ENCODE results near the gene NR4A2.

NR4A2 gene

GRCh38 chr2:156332534-156333273 is at the start of gene NR4A2:
NR4A2 (minus strand) TSS chr2:156332721; CDS start chr2:156330186, 2,535 bp downstream.
- H3K36me3 ChIP-seq (ENCODE audit: control insufficient read depth, insufficient read depth, low read length) = no peaks in the 10 kb centered on the region
- peaks cover 4% of the 10 kb centered on the region for H3K4me1 ChIP-seq (ENCODE audit: control insufficient read depth, insufficient read depth, low read length)
- peak within 1 kb of the TSS; percentile 74 for H3K9ac ChIP-seq (ENCODE audit: low read length)
- H3K4me3 ChIP-seq (ENCODE audit: low read length) = peak within 1 kb of the TSS; percentile 97
- peak within 1 kb of the TSS; percentile 95 for H3K27ac ChIP-seq (ENCODE audit: low read depth, low read length)
- no peaks in the 10 kb centered on the region for H3K27me3 ChIP-seq (ENCODE audit: control insufficient read depth, insufficient read depth, low read length)

GRCh38 chr2:156380117-156380645 is 47.7 kb upstream of the NR4A2 start:
- Histone ChIP-seq H3K4me3 (ENCODE audit: low read length) (no peak overlapping the region), H3K27me3 (ENCODE audit: control insufficient read depth, insufficient read depth, low read length) (no peaks in the 10 kb centered on the region), H3K27ac (ENCODE audit: low read depth, low read length) (no peak overlapping the region), H3K9ac (ENCODE audit: low read length) (no peak overlapping the region), H3K36me3 (ENCODE audit: control insufficient read depth, insufficient read depth, low read length) (no peaks in the 10 kb centered on the region), H3K4me1 (ENCODE audit: control insufficient read depth, insufficient read depth, low read length) (no peaks in the 10 kb centered on the region)

- H3K4me3 ChIP-seq (ENCODE audit: low read length) = no peak overlapping the region
- no peaks in the 10 kb centered on the region for H3K27me3 ChIP-seq (ENCODE audit: control insufficient read depth, insufficient read depth, low read length)
- no peaks in the 10 kb centered on the region for H3K4me1 ChIP-seq (ENCODE audit: control insufficient read depth, insufficient read depth, low read length)
- no peak overlapping the region for H3K27ac ChIP-seq (ENCODE audit: low read depth, low read length)
- H3K9ac ChIP-seq (ENCODE audit: low read length) = no peak overlapping the region
- no peaks in the 10 kb centered on the region for H3K36me3 ChIP-seq (ENCODE audit: control insufficient read depth, insufficient read depth, low read length)
These were observed 47.2 kb upstream of the NR4A2 start for GRCh38 chr2:156379714-156380113.

GRCh38 chr2:156379071-156379470 is 46.5 kb upstream of the NR4A2 start:
- H3K4me3 ChIP-seq (ENCODE audit: low read length) = no peak overlapping the region
- H3K27me3 ChIP-seq (ENCODE audit: control insufficient read depth, insufficient read depth, low read length) = no peaks in the 10 kb centered on the region
- H3K4me1 ChIP-seq (ENCODE audit: control insufficient read depth, insufficient read depth, low read length) = no peaks in the 10 kb centered on the region
- H3K36me3 ChIP-seq (ENCODE audit: control insufficient read depth, insufficient read depth, low read length) = no peaks in the 10 kb centered on the region
- H3K9ac ChIP-seq (ENCODE audit: low read length) = no peak overlapping the region
- H3K27ac ChIP-seq (ENCODE audit: low read depth, low read length) = no peak overlapping the region

GRCh38 chr2:156366753-156367152 is 34.2 kb upstream of the NR4A2 start:
- no peak overlapping the region for H3K9ac ChIP-seq (ENCODE audit: low read length)
- H3K36me3 ChIP-seq (ENCODE audit: control insufficient read depth, insufficient read depth, low read length) = no peaks in the 10 kb centered on the region
- H3K27me3 ChIP-seq (ENCODE audit: control insufficient read depth, insufficient read depth, low read length) = no peaks in the 10 kb centered on the region
- no peak overlapping the region for H3K4me3 ChIP-seq (ENCODE audit: low read length)
- no peak overlapping the region for H3K27ac ChIP-seq (ENCODE audit: low read depth, low read length)
- H3K4me1 ChIP-seq (ENCODE audit: control insufficient read depth, insufficient read depth, low read length) = no peaks in the 10 kb centered on the region

- Histone ChIP-seq H3K9ac (ENCODE audit: low read length) (no peak overlapping the region), H3K4me3 (ENCODE audit: low read length) (no peak overlapping the region), H3K36me3 (ENCODE audit: control insufficient read depth, insufficient read depth, low read length) (no peaks in the 10 kb centered on the region), H3K27ac (ENCODE audit: low read depth, low read length) (no peak overlapping the region), H3K4me1 (ENCODE audit: control insufficient read depth, insufficient read depth, low read length) (no peaks in the 10 kb centered on the region), H3K27me3 (ENCODE audit: control insufficient read depth, insufficient read depth, low read length) (no peaks in the 10 kb centered on the region)
These were observed 30.6 kb upstream of the NR4A2 start for GRCh38 chr2:156363141-156363540.

GRCh38 chr2:156356014-156356754 is 23.7 kb upstream of the NR4A2 start:
- no peaks in the 10 kb centered on the region for H3K36me3 ChIP-seq (ENCODE audit: control insufficient read depth, insufficient read depth, low read length)
- H3K4me3 ChIP-seq (ENCODE audit: low read length) = no peak overlapping the region
- no peak overlapping the region for H3K9ac ChIP-seq (ENCODE audit: low read length)
- no peak overlapping the region for H3K27ac ChIP-seq (ENCODE audit: low read depth, low read length)
- H3K4me1 ChIP-seq (ENCODE audit: control insufficient read depth, insufficient read depth, low read length) = no peaks in the 10 kb centered on the region
- no peaks in the 10 kb centered on the region for H3K27me3 ChIP-seq (ENCODE audit: control insufficient read depth, insufficient read depth, low read length)

- Histone ChIP-seq H3K4me1 (ENCODE audit: control insufficient read depth, insufficient read depth, low read length) (no peaks in the 10 kb centered on the region), H3K4me3 (ENCODE audit: low read length) (no peak overlapping the region), H3K9ac (ENCODE audit: low read length) (no peak overlapping the region), H3K36me3 (ENCODE audit: control insufficient read depth, insufficient read depth, low read length) (no peaks in the 10 kb centered on the region), H3K27me3 (ENCODE audit: control insufficient read depth, insufficient read depth, low read length) (no peaks in the 10 kb centered on the region), H3K27ac (ENCODE audit: low read depth, low read length) (no peak overlapping the region)
These were observed 20.4 kb upstream of the NR4A2 start for GRCh38 chr2:156352911-156353310.

- Histone ChIP-seq H3K27me3 (ENCODE audit: control insufficient read depth, insufficient read depth, low read length) (no peaks in the 10 kb centered on the region), H3K4me1 (ENCODE audit: control insufficient read depth, insufficient read depth, low read length) (no peaks in the 10 kb centered on the region), H3K36me3 (ENCODE audit: control insufficient read depth, insufficient read depth, low read length) (no peaks in the 10 kb centered on the region), H3K4me3 (ENCODE audit: low read length) (no peak overlapping the region), H3K9ac (ENCODE audit: low read length) (no peak overlapping the region), H3K27ac (ENCODE audit: low read depth, low read length) (no peak overlapping the region)
These were observed 18.0 kb upstream of the NR4A2 start for GRCh38 chr2:156350374-156351142.

- Histone ChIP-seq H3K36me3 (ENCODE audit: control insufficient read depth, insufficient read depth, low read length) (no peaks in the 10 kb centered on the region), H3K9ac (ENCODE audit: low read length) (no peak overlapping the region), H3K27me3 (ENCODE audit: control insufficient read depth, insufficient read depth, low read length) (no peaks in the 10 kb centered on the region), H3K4me1 (ENCODE audit: control insufficient read depth, insufficient read depth, low read length) (no peaks in the 10 kb centered on the region), H3K27ac (ENCODE audit: low read depth, low read length) (no peak overlapping the region), H3K4me3 (ENCODE audit: low read length) (no peak overlapping the region)
These were observed 17.1 kb upstream of the NR4A2 start for GRCh38 chr2:156349605-156350004.

GRCh38 chr2:156349161-156349560 is 16.6 kb upstream of the NR4A2 start:
- no peak overlapping the region for H3K4me3 ChIP-seq (ENCODE audit: low read length)
- no peak overlapping the region for H3K9ac ChIP-seq (ENCODE audit: low read length)
- H3K4me1 ChIP-seq (ENCODE audit: control insufficient read depth, insufficient read depth, low read length) = no peaks in the 10 kb centered on the region
- no peaks in the 10 kb centered on the region for H3K36me3 ChIP-seq (ENCODE audit: control insufficient read depth, insufficient read depth, low read length)
- H3K27me3 ChIP-seq (ENCODE audit: control insufficient read depth, insufficient read depth, low read length) = no peaks in the 10 kb centered on the region
- H3K27ac ChIP-seq (ENCODE audit: low read depth, low read length) = no peak overlapping the region

- Histone ChIP-seq H3K27ac (ENCODE audit: low read depth, low read length) (no peak overlapping the region), H3K4me3 (ENCODE audit: low read length) (no peak overlapping the region), H3K36me3 (ENCODE audit: control insufficient read depth, insufficient read depth, low read length) (no peaks in the 10 kb centered on the region), H3K27me3 (ENCODE audit: control insufficient read depth, insufficient read depth, low read length) (no peaks in the 10 kb centered on the region), H3K9ac (ENCODE audit: low read length) (no peak overlapping the region), H3K4me1 (ENCODE audit: control insufficient read depth, insufficient read depth, low read length) (no peaks in the 10 kb centered on the region)
These were observed 14.9 kb upstream of the NR4A2 start for GRCh38 chr2:156347431-156347830.

All from rectal smooth muscle tissue (tissue), 1 donor.